K562 (cell line): Measurements from ENCODE around the gene DIS3L. TPM values are rescaled to one million over a fixed set of nuclear protein-coding genes. Genes with fewer than 3 reads are reported as not detected.
A peak's percentile ranks its signal among the peaks of the same experiment; 100 is the strongest.

ENCODE experiments used
- ATAC-seq: fragments of 200-7000 bp; cut with Tn5 transposase; 3 replicates; pipeline ENCODE4 v1.9.1; 2020; ENCODE audit warnings: moderate library complexity
- BruUV-seq: library from RNA; stranded (reverse); fragments of 400-500 nt; replicated peaks from 2 replicates; lab custom pipeline; 2021; lab: Mats Ljungman, UMichigan
- CTCF ChIA-PET: fragments of 300-600 bp; formaldehyde crosslinking; extraction: SDS; loops from one replicate; lab custom pipeline; 2021; ENCODE audit warnings: low intra/inter-chr PET ratio; lab: Yijun Ruan, JAX
- POLR2A ChIA-PET: fragments of 300-600, 350-650 bp; sonication (Branson Sonifier 250); formaldehyde crosslinking; extraction: SDS; loops from one replicate; lab custom pipeline; 2021; ENCODE audit warnings: antibody characterized with exemption, inconsistent platforms; lab: Yijun Ruan, JAX
- DNase-seq, 4 experiments: peaks; one replicate each; pipeline versions ENCODE4 v3.0.0 to v3.0.0-alpha.2; 2011 to 2018; ENCODE audit warnings: low spot score in 3 of 4, mixed read lengths in 3 of 4; ENCODE audit errors: extremely low read depth in 1 of 4
- FAIRE-seq: peaks from 2 replicates; lab custom pipeline; 2011; peaks lifted over from hg19 to GRCh38; lab: Jason Lieb, UNC
- H2AFZ ChIP-seq: 2 replicates; pipeline ENCODE4 v1.6.0; 2011; ENCODE audit warnings: low read depth, low read length, control low read depth, inconsistent platforms
- H3K27ac ChIP-seq: fragments of 200-600 bp; 3 replicates; pipeline ENCODE4 v1.8.0; 2011; ENCODE audit warnings: low read depth, mild to moderate bottlenecking, control low read depth, inconsistent platforms, low read length, moderate library complexity, mixed read lengths; ENCODE audit errors: extremely low read depth
- H3K27me3 ChIP-seq, 2 experiments: fragments of 300-600 bp in 1 of 2; 2 replicates in 1 of 2; 3 replicates in 1 of 2; pipeline versions ENCODE4 v1.6.0 to v1.8.0; 2011; ENCODE audit warnings: inconsistent platforms in 2 of 2, low read length in 2 of 2, mild to moderate bottlenecking in 1 of 2, mixed read lengths in 1 of 2, moderate library complexity in 1 of 2; ENCODE audit not compliant: control insufficient read depth in 2 of 2, insufficient read depth in 2 of 2
- H3K36me3 ChIP-seq: fragments of 300-600 bp; 3 replicates; pipeline ENCODE4 v1.8.0; 2011; ENCODE audit warnings: mild to moderate bottlenecking, low read length, inconsistent platforms; ENCODE audit not compliant: control insufficient read depth, insufficient read depth
- H3K4me1 ChIP-seq, 2 experiments: fragments of 200-600 bp in 1 of 2; replicated peaks in 1 of 2; 2 replicates in 1 of 2; 3 replicates in 1 of 2; pipeline versions ENCODE4 v1.5.1 to v1.8.0; 2011; ENCODE audit warnings: inconsistent platforms in 2 of 2, low read length in 2 of 2, mild to moderate bottlenecking in 1 of 2, mixed read lengths in 1 of 2, moderate library complexity in 1 of 2; ENCODE audit not compliant: control insufficient read depth in 2 of 2, insufficient read depth in 2 of 2
- H3K4me2 ChIP-seq: 2 replicates; pipeline ENCODE4 v1.6.1; 2011; ENCODE audit warnings: low read length, control low read depth, inconsistent platforms, mixed read lengths; ENCODE audit not compliant: insufficient read depth
- H3K4me3 ChIP-seq: fragments of 200-600 bp; sonication (generic), shearing (Covaris generic); 2 replicates; pipeline ENCODE4 v1.5.1; 2016; ENCODE audit warnings: control low read depth, inconsistent platforms
- H3K79me2 ChIP-seq: fragments of 200-600 bp; 3 replicates; pipeline ENCODE4 v1.8.0; 2011; ENCODE audit warnings: low read length, inconsistent platforms; ENCODE audit not compliant: control insufficient read depth, insufficient read depth
- H3K9ac ChIP-seq, 2 experiments: 2 replicates each; pipeline versions ENCODE4 v1.6.0 to v1.6.1; 2011; ENCODE audit warnings: low read depth in 2 of 2, low read length in 2 of 2, control low read depth in 1 of 2, inconsistent platforms in 1 of 2, mild to moderate bottlenecking in 1 of 2, mixed read lengths in 1 of 2; ENCODE audit not compliant: insufficient read depth in 1 of 2
- H3K9me1 ChIP-seq: one replicate; pipeline ENCODE4 v1.6.0; 2011; ENCODE audit warnings: inconsistent platforms, mild to moderate bottlenecking, low read length, moderate library complexity; ENCODE audit not compliant: control insufficient read depth, insufficient read depth
- H3K9me3 ChIP-seq: replicated peaks from 2 replicates; pipeline ENCODE4 v1.5.1; 2011; ENCODE audit warnings: low read depth, low read length, inconsistent platforms; ENCODE audit not compliant: control insufficient read depth, insufficient read depth
- H4K20me1 ChIP-seq: replicated peaks from 2 replicates; pipeline ENCODE4 v1.6.1; 2011; ENCODE audit warnings: low read length, inconsistent platforms, mixed read lengths; ENCODE audit not compliant: control insufficient read depth, insufficient read depth
- MIER1 ChIP-seq: fragments of 450-650 bp; IDR thresholded peaks from 2 replicates; pipeline ENCODE4 v1.6.1; 2016; ENCODE audit warnings: antibody characterized with exemption, mild to moderate bottlenecking, low read depth
- NR2C1 ChIP-seq, 2 experiments: fragments of 450-650 bp; IDR thresholded peaks; 2 replicates each; pipeline ENCODE4 v1.6.1; 2017; ENCODE audit warnings: mild to moderate bottlenecking in 2 of 2, antibody characterized with exemption in 1 of 2, inconsistent platforms in 1 of 2, missing compliant biosample characterization in 1 of 2, missing genetic modification characterization in 1 of 2
- PHF21A ChIP-seq: fragments of 450-650 bp; IDR thresholded peaks from 2 replicates; pipeline ENCODE4 v1.6.1; 2017; ENCODE audit warnings: low read depth, borderline replicate concordance
- RBM22 ChIP-seq: fragments of 200-400 bp; formaldehyde crosslinking; IDR thresholded peaks from 2 replicates; pipeline ENCODE4 v1.6.1; 2018; ENCODE audit warnings: low read length, low read depth; ENCODE audit not compliant: poor library complexity, severe bottlenecking
- WGBS: fragments of 100-300 bp; shearing (Covaris generic); methylation state at CpG from one replicate; pipeline ENCODE4 v1.1.6; 2016; ENCODE audit warnings: low coverage, mixed read lengths; ENCODE audit not compliant: insufficient coverage; ENCODE audit errors: missing lambda C conversion rate; 5-methylcytosine and 5-hydroxymethylcytosine counted together
- in situ Hi-C: fragments of 300-500 bp; cut with MboI; formaldehyde crosslinking; loops from 4 replicates; pipeline ENCODE4 v1.15.0; 2018; ENCODE audit warnings: inconsistent platforms, mixed read lengths
- intact Hi-C: fragments of 100-400 bp; cut with micrococcal nuclease; formaldehyde crosslinking; loops from 2 replicates; pipeline ENCODE4 v1.14.2; 2022
- polyA plus RNA-seq, 8 experiments: library from polyadenylated mRNA; depleted of rRNA in 4 of 8; stranded (reverse) in 5 of 8; unstranded in 3 of 8; fragments of >200 nt; fragmentation: Nextera tagmentation in 2 of 8; fragmentation: Illumina TruSeq in 1 of 8; extraction: Ambion mirVana in 2 of 8; extraction: Trizol in 1 of 8; gene quantifications; 2 replicates each; pipeline versions ENCODE4 v1.2.1 to v1.2.3, GENCODE V29; 2011 to 2014; ENCODE audit warnings: inconsistent platforms in 1 of 8, missing spikeins in 1 of 8
- total RNA-seq, 7 experiments: library from RNA; depleted of rRNA in 6 of 7; stranded (reverse); fragments of >200 nt in 6 of 7; fragmentation: Illumina TruSeq in 2 of 7; extraction: Trizol in 2 of 7; gene quantifications; 2 replicates each; pipeline versions ENCODE4 v1.2.1 to v1.2.3, GENCODE V29; 2011 to 2021; ENCODE audit warnings: low replicate concordance in 1 of 7
- TF ChIP-seq, protein P1 (sequence below): sonication (generic); IDR thresholded peaks from 2 replicates; pipeline ENCODE4 v1.6.1; 2016
- TF ChIP-seq, protein P2 (sequence below): fragments of 250-450 bp; sonication (Bioruptor Pico); IDR thresholded peaks from 2 replicates; pipeline ENCODE4 v1.8.0; 2021; ENCODE audit warnings: mild to moderate bottlenecking, moderate library complexity

DIS3L gene
- total and polyA plus RNA-seq, 9 of the 15 experiments (the other 6 are each of a cell fraction or from before 2014, with no cell fraction given) = 5.9 to 34.6 (median 16.9) TPM

DNA sequence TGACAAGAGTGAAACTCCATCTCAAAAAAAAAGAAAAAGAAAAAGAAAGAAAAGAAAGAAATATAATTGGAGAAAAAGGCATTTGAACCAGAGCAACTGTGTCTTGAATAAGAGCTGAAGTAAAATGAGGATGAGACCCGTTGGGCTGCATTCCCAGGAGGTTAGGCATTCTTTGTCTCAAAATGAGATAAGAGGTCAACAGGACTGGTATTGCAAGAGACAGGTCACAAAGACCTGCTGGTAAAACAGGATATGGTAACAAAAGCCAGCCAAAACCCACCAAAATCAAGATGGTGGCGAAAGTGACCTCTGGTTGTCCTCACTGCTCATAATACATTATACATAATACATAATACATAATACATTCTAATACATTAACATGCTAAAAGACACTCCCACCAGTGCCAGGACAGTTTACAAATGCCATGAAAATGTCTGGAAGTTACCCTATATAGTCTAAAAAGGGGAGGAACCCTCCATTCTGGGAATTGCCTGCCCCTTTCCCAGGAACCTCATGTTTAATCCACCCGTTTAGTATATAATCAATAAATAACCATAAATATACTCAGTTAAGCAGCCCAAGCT is 71.7 kb downstream of the DIS3L start:
- ATAC-seq (no peak; the same call in 2 of the 3 replicates), FAIRE-seq (no peak), DNase-seq (peak in 2 of 4 experiments; percentile 8 to 15)
- intact Hi-C loops = no loop called here
- Histone ChIP-seq H2AFZ (peak overlapping the region; percentile 44; the same call in 1 of the 2 replicates), H3K9me3 (no peaks in the 10 kb centered on the region), H3K9me1 (no peaks in the 10 kb centered on the region), H3K36me3 (no peaks in the 10 kb centered on the region), H3K4me1 (peaks cover 0 to 8% of the 10 kb centered on the region in 2 experiments; a peak in 3 of 5 replicates), H3K4me3 (no peak overlapping the region), H3K27me3 (no peaks in the 10 kb centered on the region), H4K20me1 (no peaks in the 10 kb centered on the region), H3K79me2 (no peaks in the 10 kb centered on the region), H3K27ac (no peak overlapping the region), H3K4me2 (no peak overlapping the region), H3K9ac (no peak overlapping the region)
- POLR2A ChIA-PET = no interaction called here
- BruUV-seq = no TSS peak
- TF ChIP-seq RBM22 (no peak), PHF21A (no peak), MIER1 (no peak), NR2C1 (IDR thresholded peaks at IDR 0.05) (no peak), NR2C1 (tag; IDR thresholded peaks at IDR 0.05) (peak; percentile 65)
- TF ChIP-seq, protein P1, sequence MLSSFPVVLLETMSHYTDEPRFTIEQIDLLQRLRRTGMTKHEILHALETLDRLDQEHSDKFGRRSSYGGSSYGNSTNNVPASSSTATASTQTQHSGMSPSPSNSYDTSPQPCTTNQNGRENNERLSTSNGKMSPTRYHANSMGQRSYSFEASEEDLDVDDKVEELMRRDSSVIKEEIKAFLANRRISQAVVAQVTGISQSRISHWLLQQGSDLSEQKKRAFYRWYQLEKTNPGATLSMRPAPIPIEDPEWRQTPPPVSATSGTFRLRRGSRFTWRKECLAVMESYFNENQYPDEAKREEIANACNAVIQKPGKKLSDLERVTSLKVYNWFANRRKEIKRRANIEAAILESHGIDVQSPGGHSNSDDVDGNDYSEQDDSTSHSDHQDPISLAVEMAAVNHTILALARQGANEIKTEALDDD = 0 out of 2 replicates have a peak, but pooled peaks have one; percentile 12
- TF ChIP-seq, protein P2, sequence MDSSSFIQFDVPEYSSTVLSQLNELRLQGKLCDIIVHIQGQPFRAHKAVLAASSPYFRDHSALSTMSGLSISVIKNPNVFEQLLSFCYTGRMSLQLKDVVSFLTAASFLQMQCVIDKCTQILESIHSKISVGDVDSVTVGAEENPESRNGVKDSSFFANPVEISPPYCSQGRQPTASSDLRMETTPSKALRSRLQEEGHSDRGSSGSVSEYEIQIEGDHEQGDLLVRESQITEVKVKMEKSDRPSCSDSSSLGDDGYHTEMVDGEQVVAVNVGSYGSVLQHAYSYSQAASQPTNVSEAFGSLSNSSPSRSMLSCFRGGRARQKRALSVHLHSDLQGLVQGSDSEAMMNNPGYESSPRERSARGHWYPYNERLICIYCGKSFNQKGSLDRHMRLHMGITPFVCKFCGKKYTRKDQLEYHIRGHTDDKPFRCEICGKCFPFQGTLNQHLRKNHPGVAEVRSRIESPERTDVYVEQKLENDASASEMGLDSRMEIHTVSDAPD (CRISPR knock-in tag) = peak; percentile 30; the same call in 1 of the 2 replicates
- 34% methylated on average over 3 of the region's 3 CpGs for WGBS
- in situ Hi-C loops = no loop called here
- CTCF ChIA-PET = no interaction called here
